NCI-H1694 (cell line): ENCODE data around the gene PDE4D.

Experiments
- DNase-seq: peaks from one replicate; lab custom pipeline; 2025; lab: John Stamatoyannopoulos, UW

PDE4D gene

DNA sequence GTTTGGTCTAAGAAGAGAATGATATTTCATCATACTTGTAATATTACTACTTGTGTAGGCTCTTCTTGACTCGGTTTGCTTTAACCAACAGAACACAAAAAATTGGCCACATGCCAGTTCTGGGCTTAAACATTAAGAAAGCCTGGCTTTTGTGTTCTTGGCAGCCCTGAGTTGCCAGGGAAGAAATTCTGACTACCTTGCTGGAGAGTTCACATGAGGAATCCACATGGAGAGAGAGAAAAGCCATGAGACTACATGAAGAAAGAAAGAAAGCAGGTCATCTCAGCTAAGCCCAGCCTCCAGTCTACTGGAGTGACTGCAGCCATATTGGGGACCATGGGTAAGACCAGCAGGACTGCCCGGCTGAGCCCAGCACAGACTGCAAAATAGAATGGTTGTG, 785.8 kb downstream of the PDE4D start:
- no peak for DNase-seq

DNA sequence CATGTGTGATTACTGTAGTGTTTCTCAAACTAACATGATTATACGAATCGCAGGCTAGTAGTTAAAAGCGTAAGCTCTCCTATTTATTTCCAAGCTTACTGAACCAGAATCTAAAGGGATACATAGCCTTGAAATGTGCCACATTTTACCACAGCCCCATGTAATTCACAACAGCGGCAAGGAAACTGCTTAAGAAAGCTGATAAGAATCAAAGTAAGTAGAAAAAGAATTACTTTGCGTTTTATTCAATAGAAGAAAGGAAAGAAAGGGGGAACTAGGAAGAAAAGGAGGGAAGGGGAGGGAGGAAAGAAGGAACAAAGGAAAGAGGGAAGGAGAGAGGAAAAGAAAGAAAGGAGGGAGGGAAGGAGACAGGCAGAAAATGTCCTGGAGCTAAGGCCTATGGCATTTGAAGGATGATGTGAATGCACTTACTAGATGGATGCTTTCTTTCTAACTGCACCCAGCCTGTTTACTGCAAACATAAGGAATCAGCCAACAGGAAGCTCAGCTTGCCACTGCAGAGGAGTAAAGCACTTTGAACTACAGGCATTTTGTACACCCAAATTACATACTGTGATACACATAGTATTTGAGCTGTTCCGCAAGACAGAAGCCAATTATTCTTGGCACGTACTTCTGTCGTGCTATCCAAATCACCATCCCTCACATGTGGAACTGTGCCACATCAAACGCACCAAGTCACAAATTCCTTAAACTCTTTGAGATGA, 789.0 kb downstream of the PDE4D start:
- DNase-seq, result no peak

DNA sequence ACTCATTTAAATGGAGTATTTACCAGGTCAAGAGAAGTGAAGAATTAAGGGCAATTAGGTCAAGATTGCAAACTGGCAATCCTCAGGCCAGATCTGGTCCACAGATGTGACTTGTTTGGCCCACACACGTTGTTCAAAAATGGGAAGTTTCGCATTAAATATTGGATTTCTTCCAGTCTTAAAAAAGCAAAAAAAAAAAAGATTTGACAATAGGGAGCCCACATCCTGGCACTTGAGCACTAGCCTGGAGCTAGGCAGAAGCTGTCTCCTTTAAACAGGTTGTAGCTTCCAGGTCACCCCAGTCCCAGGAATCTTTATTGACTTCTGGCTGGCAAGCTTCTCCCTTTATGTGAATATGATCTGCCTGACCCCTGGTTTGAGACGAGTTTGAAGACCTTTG, 790.2 kb downstream of the PDE4D start:
- DNase-seq, result no peak

DNA sequence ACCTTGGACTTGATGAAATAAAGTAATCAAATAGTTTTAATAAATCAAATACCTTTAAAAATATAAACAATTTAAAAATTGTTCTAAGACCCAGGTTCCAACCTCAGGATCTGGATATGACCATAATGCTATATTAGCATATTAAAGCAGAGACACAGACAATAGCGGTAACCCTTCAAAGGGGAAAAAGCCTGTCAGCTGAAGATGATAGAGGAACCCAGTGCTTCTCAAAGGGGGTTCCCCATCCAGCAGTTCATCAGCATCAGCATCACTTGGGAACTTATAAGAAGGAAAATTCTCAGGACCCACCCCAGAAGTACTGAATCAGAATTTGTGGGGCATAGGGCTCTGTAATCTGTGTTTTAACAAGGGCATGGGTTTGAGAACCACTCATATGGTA, 791.1 kb downstream of the PDE4D start:
- DNase-seq, result no peak

DNA sequence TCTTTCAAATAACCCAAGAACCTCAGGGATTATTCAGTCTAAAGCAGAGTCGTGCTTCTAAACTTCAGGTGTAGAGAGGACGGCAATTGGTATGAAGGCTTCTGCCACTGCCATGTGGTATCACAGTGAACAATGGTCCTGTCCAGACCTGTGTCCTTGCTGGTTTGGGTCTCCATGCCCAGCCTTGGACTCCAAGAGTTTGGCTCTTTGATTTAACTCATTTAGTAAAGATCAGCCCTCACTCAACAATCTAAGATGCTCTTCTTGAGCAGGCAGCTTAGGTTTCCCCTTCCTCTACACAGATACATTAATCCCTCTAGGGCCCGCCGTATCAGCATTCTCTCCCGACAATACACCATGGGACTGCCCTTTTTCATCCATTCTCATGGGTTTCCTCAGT, 792.7 kb downstream of the PDE4D start:
- no peak for DNase-seq

- no peak for DNase-seq
Measured at GRCh38 chr5:59099995-59100345, 793.6 kb downstream of the PDE4D start.

DNA sequence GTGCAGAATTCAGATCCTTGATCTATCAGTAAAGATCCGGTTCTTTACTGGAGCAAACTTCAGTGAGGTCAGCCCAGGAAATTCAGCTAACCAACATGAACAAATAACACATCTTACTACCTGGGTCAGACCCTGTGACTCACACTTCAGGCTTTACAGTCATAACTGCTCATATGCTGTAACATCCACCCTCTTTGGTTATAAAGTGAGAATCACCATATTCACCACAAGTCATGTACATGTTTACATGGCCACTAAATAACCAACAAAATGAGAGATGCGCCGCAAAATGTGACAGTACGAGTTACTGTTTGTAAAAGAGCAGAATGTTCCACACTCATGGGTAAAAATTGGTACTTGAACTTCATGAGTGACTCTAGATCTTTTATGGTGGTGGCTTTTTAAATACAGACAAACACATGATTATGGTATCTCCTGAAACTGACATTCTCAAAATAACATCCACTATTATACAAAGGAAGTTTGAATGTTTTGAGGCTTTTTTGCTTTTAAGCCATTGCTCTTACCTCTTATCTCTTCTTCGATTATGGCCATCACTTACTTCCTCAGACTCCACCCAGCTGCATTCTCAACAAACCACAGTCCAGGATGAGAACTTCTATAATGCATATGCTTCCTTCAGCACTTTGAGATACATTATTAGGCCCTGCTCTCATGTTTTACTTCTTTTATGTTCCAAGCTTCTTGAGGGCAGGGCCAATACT, 794.1 kb downstream of the PDE4D start:
- no peak for DNase-seq

- DNase-seq, result no peak
Measured at GRCh38 chr5:59098743-59099142, 794.8 kb downstream of the PDE4D start.

DNA sequence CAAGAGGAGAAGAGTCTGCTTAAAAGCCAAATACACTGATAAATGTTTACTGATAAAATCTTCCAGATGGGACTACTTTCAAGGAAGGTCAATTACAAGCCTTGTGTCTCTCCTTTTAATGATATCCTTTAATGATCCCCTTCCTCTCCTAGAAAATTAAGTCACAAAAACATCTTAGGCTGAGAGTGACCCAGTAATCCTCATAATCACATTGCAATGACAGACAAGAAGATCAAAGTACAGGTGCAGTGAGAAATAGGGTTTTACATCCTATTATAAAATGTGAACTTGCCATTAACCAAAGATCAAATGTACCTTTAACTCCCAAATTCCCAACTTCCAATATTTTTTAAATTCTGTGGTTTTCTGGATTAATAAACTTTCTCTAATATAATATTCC, 795.8 kb downstream of the PDE4D start:
- DNase-seq, result no peak

- DNase-seq, result no peak
Measured at GRCh38 chr5:59097116-59097515, 796.4 kb downstream of the PDE4D start.

DNA sequence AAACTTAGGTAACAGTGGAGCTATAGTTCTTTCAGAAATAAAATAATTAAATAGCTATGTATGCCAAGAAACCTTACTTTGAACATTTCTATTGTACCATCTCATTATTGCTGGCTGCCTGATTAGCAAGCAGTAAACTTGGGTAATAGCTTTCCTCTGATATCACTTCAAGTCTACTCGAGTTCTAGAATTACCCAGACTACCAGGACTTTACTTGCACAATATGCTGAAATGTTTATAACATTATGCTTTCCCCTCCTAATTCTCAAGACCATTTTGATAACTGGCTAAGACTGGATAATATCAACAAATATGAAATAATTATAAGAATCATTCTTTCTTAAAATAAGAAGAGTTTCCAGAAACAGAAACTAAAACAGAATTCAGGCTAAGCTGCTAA, 798.0 kb downstream of the PDE4D start:
- no peak for DNase-seq

DNA sequence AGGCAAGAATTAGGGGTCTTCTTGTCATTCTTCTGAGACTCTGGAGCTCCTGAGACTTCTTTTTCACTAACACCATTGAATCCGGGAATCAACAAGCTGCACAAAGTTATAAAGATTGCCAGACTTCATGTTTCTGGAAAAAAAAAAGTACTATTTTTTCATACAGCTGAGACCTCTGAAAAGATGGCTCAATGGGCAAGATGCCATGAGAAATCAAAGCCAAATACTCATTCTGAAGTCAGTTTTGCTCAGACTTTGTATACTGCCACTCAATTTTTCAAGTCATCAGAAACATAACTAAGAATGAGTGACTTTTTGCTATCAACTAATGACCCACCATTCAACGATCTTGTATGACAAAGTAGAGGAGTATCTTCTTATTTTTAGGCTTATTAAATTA, 798.7 kb downstream of the PDE4D start:
- DNase-seq, result no peak

GRCh38 chr5:59093329-59093728, 800.2 kb downstream of the PDE4D start:
- no peak for DNase-seq

GRCh38 chr5:59092758-59093157, 800.8 kb downstream of the PDE4D start:
- DNase-seq, result no peak

DNA sequence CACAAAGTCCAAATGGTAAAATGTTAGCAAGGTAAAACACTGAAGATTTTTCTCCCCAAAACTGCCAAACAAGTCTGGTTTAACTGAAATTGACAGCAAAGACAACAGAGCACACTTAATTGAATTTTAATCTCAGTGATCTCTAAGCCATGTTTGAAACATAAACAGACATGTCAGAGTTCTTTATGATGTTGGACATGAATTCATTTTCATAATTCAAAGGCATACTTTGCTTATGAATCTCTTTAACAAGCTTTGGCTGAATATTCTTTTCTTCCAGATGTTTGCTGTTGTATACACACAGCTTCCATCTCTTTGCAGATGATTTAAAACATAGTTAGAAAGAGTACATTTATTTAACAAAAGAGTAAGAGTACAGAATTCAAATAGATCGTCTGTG, 801.6 kb downstream of the PDE4D start:
- no peak for DNase-seq

DNA sequence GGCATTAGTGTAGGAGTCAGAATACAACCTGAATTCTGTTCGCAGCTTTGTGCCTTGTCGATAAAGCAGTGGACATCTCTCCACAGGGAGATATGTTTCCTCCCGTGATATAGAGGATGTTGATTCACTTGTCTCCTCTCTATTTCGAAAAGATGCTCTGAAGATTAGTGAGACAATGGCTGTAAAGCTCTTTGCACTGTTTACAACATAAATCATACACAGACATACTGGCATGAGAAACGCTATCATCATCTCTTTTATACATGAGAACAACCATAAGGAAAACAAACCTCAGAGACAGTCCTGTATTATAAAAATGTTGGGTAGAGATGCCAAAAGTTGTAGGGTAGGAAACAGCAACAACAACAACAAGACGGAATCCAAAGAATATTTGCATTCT, 803.2 kb downstream of the PDE4D start:
- no peak for DNase-seq

- DNase-seq, result no peak
Measured at GRCh38 chr5:59089767-59090166, 803.8 kb downstream of the PDE4D start.

DNA sequence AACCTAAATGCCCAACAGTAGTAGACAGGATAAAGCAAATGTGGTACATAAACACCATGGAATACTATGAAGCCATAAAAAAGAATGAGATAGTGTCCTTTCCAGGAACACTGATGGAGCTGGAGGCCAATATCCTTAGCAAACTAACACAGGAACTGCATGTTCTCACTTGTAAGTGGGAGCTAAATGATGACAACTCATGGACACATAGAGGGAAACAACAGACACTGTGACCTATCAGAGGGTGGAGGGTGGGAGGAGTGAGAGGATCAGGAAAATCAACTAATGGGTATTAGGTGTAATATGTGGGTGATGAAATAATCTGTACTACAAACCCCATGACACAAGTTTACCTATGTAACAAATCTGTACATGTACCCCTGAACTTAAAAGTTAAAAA, 805.0 kb downstream of the PDE4D start:
- no peak for DNase-seq

DNA sequence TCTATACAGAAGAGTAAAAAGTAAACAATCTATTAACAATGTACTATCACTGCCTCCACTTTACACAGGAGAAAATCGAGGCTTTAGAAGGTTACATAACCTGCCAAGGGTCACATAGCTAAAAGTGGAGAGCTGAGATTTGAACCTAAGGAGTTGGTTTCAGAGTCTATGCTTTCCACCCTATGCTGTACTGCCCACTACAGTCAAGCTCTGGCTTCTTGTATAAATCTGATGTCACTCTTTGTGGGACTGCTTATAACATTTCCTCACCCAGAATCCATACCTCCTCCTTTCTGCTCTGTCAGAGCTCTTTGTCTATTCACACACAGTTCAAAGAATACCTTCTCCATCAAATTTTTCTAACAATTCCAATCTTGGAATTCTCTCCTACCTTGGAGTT, 807.5 kb downstream of the PDE4D start:
- DNase-seq, result no peak

DNA sequence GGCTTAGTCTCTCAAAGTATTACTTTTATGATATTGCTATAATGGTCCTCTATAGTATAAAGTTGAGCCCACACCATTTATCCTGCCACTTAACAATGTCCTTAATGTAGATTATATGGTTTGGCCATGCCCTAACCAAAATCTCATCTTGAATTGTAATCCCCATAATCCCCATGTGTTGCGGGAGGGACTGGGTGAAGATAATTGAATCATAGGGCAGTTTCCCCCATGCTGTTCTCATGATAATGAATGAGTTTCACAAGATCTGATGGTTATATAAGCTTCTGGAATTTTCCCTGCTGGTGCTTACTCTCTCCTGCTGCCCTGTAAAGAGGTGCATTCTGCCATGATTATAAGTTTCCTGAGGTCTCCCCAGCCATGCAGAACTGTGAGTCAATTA, 811.8 kb downstream of the PDE4D start:
- DNase-seq, result no peak

DNA sequence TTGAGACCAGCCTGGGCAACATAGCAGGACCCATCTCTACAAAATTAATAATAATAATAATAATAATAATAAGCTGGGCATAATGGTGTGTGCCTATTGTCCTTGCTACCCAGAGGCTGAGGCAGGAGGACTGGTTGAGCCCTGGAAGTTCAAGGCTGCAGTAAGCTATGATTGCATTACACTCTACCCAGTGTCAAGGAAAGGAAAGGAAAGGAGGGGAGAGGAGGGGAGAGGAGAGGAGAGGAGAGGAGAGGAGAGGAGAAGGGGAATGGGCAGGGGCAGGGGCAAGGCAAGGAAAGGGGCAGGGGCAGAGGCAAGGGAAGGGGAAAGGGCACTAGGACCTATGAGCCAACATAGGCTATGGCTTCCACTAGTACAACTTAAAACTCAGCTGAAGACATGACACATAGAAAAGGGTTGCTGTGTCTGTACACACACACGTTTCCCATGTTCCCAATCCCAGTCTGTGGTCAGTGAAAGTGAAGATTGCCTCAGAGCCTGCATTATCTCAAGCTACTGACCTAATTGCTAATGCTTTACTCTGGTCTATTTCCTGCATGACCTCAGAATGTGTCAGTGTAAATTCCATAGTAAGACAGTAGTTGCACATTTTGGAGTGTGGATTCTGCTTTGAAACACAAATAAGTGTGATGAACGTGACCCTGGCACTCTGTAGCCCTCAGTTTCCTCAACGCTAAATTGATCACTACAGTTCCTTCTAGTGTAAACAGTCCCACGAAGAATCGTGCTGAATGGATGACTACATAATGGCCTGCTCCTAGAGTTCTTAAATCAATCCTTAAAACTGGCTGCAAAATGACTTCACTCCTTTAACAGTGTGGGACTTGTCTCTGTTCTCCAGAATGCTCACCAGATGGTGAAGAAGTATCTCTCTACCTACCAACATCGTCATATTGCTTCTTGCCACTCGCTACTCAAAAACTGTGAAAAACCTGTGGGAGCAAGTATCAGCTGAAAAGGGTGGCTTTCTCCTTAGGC, 813.6 kb downstream of the PDE4D start:
- no peak for DNase-seq

DNA sequence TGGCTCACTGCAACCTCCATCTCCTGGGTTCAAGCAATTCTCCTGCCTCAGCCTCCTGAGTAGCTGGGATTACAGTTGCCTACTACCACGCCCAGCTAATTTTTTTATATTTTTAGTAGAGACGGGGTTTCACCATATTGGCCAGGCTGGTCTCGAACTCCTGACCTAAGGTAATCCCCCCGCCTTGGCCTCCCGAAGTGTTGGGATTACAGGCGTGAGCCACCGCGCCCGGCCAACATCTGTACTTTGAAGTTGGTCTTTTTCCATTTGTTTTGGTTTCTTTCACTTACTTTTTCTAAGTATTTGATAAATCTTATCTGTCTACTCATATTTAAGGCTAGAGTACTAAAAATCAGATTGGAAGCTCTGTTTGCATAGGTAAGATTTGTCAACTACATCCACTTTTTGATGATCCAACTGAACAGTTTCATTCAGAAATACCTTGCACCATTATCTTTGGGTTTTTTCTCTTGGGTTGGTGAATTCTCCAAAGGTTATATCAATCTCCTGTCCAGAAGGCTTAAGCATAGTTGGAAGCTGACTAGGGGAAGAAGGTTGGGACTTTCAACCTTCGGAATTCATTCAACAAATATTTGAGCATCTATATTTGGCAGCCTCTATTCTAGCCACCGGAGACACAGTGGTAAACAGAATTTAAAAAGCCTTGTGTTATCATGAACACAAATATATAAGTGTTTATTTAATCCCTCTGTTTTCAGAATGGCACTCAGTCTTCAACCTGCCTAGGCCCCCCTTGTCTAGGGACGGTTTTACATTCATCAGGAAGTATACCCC, 821.6 kb downstream of the PDE4D start:
- DNase-seq, result no peak
